CD4-positive, alpha-beta T cell treated with Interleukin-15 for 1 hour (primary cell): ENCODE measurements around the gene ATN1.
A peak's percentile ranks its signal among the peaks of the same experiment; 100 is the strongest.

Source experiments
- DNase-seq: peaks from one replicate; pipeline ENCODE4 v3.0.0-alpha.2; 2020

ATN1 gene

DNA sequence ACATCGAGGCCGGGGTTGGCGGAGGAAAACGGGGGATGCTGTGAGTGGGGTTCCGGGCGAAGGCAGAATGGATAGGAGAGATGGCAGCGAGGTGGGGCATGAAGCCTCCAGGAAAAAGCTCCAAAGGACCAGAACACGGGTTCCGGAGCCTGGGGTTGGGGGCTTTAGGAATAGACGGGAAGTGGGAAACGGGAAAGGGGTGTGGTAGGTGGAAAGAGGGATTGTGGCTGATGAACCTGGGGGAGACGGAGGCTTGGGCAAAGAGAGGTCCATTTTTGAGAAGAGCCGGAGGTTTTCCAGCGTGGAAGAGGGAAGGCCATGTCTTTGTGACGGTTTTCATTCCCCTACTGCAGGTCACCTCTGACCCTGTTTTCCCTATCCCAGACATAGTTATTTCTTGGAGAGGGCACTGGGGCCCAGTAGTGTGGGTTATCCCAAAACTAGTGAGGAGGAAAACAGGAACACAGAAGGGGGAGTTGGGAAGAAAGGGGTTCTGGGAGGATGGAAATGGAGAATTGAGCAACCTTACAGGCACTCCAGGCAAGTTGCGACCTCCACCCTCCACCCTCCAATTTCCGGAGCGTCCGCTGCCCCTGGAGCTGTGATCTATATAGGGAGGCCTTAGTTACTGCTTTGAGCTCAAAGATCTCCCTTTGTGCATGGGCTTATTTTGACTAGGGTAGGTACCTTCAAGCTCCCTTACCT, 1.1 kb downstream of the ATN1 start:
- DNase-seq: no peak

DNA sequence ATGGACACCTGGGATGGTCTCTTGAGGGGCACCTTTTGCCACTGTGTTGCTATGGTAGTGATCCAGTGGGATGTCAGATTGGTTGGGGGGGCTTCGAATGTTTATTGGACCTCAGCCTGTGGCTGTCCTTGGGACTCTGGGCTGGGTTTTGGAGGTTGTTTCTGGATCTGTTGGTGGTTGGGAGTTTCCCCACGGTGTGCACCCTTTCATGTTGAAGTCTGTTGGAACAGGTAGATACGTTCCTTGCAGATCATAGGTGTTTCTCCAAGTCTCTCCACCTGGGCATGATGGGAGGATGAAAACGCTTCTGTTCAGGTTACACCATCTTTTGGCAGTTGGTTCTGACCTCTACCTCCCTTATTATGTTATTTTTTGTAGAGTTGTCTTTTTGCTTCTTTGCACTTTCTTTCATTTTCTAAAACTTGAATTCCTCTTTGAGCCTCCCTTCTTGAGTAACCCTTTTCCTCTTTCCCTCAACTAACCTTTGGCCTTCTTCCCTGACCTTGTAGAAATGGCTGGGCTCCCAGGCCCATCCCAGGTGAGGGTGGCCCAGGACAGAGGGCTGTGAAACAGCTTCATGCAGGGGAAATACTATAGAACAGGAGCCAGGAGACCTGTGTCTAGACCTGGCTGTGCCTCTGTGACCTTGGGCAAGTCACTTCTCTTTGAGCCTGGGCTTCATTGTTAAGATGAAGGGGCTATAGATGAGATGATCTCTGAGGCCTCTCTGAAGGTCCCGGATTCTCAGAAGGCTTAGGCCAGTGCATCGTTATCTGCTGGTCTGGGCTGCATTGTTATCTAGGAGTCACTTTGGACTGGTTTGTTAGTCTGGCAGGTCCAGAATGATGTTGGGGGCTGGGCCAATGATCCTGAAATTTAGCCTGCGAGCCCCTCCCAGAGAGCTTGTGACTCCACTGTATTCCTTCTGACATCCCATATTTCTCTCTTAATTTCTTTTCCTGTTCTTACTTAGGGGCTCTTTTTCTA, 2.0 kb downstream of the ATN1 start:
- DNase-seq: no peak

DNA sequence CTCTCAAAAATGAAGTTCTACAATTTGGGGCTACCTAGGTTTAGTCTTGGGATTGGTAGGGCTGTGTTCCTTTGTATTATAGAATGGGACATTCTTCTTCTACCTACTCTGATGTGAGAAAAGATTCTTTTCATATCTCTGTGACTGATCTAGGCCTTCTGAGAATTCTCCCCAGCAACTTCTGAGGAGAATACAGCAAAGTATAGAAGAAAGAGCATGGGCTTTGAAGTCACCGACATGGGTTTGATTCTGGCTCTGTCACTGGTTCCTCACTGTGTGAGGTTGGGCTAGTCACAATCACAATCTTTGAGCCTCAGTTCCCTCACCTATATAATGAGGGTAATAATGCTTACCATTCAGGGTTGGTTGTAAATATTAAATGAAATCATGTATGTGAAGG, 5.0 kb downstream of the ATN1 start:
- no peak for DNase-seq

DNA sequence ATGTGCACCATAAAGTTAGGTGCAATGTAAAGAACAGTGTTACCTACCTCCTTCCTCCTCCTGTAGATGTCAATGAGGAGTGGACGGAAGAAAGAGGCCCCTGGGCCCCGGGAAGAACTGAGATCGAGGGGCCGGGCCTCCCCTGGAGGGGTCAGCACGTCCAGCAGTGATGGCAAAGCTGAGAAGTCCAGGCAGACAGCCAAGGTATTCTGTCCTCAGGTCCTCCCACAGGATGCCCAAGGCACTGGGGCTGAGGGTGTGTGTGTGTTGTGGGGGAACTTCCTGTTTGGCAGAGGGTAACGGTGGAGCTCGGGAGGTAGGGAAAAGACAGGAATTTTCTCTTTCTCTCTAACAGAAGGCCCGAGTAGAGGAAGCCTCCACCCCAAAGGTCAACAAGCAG, 6.4 kb downstream of the ATN1 start:
- no peak for DNase-seq

DNA sequence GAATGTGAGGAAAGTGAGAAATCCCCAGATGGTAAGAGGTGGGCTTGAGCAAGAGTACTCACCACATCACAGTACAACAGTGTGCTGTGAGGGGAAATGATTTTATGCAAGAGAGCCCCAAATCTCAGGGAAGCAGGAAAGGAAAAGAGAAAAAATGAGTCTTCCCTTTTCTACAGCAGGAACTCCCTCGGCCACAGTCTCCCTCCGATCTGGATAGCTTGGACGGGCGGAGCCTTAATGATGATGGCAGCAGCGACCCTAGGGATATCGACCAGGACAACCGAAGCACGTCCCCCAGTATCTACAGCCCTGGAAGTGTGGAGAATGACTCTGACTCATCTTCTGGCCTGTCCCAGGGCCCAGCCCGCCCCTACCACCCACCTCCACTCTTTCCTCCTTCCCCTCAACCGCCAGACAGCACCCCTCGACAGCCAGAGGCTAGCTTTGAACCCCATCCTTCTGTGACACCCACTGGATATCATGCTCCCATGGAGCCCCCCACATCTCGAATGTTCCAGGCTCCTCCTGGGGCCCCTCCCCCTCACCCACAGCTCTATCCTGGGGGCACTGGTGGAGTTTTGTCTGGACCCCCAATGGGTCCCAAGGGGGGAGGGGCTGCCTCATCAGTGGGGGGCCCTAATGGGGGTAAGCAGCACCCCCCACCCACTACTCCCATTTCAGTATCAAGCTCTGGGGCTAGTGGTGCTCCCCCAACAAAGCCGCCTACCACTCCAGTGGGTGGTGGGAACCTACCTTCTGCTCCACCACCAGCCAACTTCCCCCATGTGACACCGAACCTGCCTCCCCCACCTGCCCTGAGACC, 7.8 kb downstream of the ATN1 start:
- no peak for DNase-seq

DNA sequence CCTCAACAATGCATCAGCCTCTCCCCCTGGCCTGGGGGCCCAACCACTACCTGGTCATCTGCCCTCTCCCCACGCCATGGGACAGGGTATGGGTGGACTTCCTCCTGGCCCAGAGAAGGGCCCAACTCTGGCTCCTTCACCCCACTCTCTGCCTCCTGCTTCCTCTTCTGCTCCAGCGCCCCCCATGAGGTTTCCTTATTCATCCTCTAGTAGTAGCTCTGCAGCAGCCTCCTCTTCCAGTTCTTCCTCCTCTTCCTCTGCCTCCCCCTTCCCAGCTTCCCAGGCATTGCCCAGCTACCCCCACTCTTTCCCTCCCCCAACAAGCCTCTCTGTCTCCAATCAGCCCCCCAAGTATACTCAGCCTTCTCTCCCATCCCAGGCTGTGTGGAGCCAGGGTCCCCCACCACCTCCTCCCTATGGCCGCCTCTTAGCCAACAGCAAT, 8.5 kb downstream of the ATN1 start:
- DNase-seq: no peak

DNA sequence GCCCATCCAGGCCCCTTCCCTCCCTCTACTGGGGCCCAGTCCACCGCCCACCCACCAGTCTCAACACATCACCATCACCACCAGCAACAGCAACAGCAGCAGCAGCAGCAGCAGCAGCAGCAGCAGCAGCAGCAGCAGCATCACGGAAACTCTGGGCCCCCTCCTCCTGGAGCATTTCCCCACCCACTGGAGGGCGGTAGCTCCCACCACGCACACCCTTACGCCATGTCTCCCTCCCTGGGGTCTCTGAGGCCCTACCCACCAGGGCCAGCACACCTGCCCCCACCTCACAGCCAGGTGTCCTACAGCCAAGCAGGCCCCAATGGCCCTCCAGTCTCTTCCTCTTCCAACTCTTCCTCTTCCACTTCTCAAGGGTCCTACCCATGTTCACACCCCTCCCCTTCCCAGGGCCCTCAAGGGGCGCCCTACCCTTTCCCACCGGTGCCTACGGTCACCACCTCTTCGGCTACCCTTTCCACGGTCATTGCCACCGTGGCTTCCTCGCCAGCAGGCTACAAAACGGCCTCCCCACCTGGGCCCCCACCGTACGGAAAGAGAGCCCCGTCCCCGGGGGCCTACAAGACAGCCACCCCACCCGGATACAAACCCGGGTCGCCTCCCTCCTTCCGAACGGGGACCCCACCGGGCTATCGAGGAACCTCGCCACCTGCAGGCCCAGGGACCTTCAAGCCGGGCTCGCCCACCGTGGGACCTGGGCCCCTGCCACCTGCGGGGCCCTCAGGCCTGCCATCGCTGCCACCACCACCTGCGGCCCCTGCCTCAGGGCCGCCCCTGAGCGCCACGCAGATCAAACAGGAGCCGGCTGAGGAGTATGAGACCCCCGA, 9.1 kb downstream of the ATN1 start:
- peak; percentile 64 for DNase-seq

DNA sequence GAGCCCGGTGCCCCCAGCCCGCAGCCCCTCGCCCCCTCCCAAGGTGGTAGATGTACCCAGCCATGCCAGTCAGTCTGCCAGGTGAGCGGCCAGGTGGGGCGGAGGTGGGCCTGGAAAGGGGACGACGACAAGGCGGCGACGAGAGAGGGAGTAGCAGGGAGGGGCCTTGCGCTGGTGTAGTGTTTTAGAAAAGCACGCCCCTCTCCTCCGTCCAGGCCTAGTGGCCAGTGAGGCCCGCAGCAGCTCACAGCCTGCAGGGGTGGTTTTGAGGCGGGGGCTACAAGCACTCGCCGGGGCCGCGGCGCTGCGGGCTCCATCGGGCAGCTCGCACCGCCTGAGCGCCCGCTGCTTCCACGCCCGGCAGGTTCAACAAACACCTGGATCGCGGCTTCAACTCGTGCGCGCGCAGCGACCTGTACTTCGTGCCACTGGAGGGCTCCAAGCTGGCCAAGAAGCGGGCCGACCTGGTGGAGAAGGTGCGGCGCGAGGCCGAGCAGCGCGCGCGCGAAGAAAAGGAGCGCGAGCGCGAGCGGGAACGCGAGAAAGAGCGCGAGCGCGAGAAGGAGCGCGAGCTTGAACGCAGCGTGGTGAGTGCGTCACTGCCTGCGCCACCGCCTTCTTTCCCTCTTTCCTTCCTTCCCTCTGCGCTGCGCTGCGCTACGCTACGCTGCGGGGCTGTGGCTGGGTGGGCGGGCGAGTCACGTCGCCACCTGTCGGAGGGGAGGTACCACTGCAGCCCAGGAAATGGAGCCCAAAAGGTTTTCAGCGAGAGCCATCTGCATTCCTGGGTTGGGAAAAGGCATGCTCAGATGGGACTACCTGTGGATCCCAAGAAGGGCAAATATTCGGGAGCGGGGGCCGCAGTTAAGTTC, 10.0 kb downstream of the ATN1 start:
- peak; percentile 96 for DNase-seq

DNA sequence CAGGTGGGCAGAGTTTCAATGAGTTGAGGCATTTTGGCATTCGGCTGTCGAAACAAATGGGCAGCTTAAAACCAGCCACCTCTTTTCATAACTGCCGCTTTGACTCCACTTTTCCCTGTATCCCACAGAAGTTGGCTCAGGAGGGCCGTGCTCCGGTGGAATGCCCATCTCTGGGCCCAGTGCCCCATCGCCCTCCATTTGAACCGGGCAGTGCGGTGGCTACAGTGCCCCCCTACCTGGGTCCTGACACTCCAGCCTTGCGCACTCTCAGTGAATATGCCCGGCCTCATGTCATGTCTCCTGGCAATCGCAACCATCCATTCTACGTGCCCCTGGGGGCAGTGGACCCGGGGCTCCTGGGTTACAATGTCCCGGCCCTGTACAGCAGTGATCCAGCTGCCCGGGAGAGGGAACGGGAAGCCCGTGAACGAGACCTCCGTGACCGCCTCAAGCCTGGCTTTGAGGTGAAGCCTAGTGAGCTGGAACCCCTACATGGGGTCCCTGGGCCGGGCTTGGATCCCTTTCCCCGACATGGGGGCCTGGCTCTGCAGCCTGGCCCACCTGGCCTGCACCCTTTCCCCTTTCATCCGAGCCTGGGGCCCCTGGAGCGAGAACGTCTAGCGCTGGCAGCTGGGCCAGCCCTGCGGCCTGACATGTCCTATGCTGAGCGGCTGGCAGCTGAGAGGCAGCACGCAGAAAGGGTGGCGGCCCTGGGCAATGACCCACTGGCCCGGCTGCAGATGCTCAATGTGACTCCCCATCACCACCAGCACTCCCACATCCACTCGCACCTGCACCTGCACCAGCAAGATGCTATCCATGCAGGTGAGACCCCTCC, 10.8 kb downstream of the ATN1 start:
- peak; percentile 16 for DNase-seq

DNA sequence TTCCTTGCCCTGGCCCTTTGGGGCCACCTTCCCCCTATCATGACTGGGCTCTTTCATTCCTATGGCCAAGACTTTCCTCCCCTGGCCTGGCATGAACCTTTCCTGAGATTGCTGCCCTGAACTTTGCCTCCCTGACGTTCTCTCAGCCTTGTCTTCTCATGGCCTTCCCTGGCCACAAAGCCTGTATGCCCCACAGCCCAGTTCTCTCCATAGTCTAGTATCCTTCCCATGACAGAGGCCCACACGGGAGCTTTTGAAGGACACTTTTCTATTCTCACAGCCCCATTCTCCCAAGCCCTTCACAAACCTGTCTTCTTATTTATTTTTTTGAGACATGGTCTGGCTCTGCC, 11.4 kb downstream of the ATN1 start:
- peak; percentile 12 for DNase-seq

DNA sequence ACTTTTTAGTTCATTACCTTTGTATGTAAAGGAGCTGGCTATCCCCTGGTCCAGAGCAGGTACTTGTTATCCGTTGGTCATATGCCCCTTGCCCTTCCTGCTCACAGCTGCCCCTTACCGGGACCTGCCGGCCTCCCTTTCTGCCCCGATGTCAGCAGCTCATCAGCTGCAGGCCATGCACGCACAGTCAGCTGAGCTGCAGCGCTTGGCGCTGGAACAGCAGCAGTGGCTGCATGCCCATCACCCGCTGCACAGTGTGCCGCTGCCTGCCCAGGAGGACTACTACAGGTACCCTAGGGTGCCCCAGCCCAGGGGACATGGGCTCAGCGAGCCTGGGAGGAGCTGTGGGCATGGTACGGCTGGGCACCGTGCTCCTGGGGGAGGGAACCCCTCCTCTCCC, 13.5 kb downstream of the ATN1 start:
- DNase-seq: peak; percentile 15

DNA sequence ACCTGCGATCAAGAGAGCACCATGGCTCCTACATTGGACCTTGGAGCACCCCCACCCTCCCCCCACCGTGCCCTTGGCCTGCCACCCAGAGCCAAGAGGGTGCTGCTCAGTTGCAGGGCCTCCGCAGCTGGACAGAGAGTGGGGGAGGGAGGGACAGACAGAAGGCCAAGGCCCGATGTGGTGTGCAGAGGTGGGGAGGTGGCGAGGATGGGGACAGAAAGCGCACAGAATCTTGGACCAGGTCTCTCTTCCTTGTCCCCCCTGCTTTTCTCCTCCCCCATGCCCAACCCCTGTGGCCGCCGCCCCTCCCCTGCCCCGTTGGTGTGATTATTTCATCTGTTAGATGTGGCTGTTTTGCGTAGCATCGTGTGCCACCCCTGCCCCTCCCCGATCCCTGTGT, 14.0 kb downstream of the ATN1 start:
- no peak for DNase-seq

DNA sequence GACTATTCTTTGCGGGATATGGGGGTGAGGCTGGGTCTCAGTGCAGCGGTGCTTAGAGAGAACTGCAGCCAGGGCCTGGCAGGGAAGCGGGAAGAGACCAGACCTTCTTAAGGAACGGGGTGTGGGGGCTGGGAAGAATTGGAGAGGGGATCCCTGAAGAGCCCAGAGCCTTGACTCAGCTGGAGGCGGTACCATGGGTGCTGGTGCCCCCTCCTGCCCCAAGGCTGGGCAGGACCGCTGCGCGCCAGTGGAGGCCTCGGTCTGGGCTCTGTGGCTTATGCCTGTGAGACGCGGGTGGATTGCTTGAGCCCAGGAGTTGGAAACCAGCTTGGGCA, 14.5 kb downstream of the ATN1 start:
- DNase-seq: peak; percentile 15

DNA sequence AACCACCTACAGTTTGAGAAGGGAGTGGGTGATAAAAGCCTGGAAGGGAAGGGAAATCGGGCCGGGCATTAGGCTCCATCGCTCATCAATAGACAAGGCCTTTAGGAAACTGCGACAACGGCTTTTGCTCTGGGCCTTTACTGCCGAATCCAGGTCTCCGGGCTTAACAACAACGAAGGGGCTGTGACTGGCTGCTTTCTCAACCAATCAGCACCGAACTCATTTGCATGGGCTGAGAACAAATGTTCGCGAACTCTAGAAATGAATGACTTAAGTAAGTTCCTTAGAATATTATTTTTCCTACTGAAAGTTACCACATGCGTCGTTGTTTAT, 15.6 kb downstream of the ATN1 start:
- DNase-seq: peak; percentile 90

DNA sequence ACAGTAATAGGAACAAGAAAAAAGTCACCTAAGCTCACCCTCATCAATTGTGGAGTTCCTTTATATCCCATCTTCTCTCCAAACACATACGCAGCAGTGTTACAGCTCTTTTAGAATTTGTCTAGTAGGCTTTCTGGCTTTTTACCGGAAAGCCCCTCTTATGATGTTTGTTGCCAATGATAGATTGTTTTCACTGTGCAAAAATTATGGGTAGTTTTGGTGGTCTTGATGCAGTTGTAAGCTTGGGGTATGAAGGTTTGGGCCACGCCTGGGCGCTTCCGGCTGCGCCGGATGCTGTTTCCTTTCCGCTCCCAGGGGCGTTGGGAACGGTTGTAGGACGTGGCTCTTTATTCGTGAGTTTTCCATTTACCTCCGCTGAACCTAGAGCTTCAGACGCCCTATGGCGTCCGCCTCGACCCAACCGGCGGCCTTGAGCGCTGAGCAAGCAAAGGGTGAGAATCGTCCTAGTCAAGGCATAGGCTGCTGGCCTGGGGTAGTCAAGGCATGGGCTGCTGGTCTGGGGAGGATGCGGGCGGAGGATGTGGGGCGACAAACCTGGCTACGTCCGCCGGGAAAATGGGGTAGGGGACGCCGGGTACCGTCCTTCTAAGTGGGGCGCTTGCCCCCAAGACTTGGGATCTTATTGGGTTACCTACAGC, 16.1 kb downstream of the ATN1 start, which contains the start of the genes C12orf57 and RNU7-1:
Gene C12orf57 (plus strand): TSS at position 301 of the 659 bp plus-strand sequence. CDS start 100 bp downstream, at position 401.
Gene RNU7-1 (plus strand): TSS at position 95 of the 659 bp plus-strand sequence.
- DNase-seq: peak; percentile 89

DNA sequence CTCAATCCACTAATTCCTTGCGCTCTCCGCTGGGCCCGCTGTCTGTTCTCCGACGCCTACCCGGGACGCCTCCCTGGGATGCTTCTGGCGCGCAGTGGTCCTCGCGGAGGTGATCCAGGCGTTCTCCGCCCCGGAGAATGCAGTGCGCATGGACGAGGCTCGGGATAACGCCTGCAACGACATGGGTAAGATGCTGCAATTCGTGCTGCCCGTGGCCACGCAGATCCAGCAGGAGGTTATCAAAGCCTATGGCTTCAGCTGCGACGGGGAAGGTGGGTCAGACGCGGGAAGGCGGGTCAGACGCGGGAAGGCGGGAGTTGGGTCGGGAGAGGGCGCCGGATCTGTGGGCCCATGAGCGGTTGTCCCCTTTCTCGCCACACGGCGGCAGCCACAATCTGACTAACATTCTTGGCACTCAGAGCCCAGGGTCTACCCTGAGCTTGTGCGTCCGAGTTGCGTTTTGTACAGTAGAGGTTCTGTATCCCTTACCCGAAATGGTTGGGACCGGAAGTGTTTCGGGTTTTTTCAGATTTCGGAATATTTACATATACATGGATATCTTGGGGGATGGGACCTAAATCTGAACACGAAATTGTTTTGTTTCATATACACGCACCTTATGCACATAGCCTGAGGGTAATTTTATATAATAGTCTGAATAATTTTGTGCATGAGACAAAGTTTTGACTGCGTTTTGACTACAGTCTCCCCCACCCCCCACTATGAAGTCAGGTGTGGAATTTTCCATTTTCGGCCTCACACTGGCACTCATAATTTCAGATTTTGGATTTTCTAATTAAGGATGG, 16.8 kb downstream of the ATN1 start:
- DNase-seq: peak; percentile 88

DNA sequence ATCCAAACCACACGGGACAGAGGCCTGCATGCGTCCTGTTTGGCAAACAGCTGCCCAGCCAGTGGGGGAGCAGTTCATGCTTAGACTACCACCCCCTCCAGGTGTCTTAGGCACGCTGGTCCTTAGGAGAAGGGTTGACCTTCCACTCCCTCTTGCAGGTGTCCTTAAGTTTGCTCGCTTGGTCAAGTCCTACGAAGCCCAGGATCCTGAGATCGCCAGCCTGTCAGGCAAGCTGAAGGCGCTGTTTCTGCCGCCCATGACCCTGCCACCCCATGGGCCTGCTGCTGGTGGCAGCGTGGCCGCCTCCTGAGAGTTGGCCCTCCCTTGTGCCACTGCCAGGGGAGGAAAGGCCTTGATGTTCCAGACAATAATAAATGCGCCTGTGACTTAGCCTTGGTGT, 17.9 kb downstream of the ATN1 start:
- DNase-seq: no peak

DNA sequence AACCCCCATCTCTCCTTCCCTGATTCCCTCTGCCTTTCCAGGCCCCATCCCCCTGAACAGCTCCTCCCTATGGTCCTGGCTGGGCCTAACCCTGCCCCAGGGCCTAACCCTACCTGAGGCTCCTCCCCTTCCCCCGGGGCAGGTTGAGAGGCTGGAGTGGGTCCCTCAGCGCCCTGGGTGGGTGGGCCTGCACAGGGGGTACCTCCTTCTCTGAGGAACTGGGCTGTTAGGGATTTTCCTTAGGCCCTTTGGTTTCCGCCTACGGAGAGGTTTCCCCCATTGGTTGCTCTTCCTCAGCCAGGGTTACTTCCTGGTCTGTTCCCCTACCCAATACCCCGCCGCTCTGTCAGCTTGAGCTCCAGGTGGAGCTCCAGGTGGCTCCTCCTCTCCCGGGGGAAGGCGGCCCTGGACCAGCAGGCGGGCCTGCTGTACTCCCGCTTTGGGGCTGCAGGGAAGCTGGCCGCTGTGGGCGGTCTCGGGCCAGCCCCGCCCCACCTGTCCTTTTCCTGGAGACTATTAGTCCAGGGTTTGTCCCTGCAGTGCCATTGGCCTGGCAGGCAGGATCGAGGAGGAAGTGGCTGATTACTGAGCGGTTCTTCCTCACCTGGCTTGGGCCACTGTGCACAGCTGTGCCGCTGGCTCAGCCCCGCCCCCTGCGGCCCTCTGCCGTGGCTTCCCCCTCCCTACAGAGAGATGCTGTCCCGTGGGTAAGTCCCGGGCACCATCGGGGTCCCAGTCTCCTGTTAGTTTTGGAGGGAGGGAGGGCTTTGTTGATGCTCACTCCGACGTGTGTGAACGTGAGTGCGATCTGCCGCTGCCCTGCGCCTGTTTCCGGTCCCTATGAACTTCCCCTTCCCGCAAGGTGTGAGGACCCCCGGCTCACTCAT, 18.5 kb downstream of the ATN1 start:
- peak; percentile 73 for DNase-seq
